ENCODE results near the gene IPO4.

DNA sequence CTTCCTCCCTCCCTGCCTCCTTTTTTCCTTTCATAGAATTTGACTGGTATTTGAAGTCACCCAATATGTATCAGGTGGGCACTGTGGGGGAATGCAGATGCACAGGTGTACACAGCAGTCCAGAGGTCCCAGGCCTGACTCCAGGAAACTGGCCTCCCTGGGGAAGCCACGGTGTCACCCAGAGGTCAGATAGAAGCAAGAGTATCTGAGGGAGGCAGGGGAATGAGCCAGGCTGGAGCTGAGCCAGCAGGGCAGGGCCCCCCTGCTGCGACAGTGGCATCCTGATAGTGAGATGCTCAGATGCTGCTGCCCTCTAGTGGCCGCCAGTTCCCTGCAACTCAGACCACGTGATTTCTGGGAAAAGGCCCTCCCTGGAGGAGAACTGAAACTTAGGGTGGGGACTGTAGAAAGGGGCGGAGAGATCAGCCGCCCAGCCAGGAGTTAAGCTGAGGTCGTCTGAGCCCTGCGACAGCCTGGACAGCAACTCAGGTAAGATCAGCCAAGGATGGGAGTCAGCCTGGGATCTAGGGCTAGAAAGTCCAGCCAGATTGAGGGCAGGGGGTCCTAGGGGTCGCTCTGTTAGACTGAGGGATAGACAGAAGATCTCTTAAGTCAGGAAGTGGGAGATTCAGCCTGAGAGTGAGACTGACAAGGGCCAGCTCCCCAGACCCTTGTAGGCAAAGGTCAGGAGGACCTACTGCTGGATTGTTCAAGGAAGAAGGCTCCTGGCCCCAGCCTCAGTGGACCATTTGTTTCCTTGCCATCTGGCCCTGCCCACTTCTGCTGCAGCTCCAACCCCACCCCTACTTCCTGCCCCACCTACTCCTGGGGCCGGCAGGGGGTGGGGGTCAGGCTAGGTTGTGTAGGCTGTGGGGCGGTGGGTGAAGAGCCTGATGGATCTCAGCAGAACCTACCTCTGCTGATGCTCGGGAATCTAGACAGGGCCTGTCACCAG is 27.5 kb downstream of the IPO4 start, which contains the start of gene IRF9:
- TF ChIP-seq CTCF (IDR thresholded peaks at IDR 0.05; ENCODE audit: low read depth, low read length, poor library complexity, severe bottlenecking) (peak; percentile 97), EZH2phosphoT487 (IDR thresholded peaks at IDR 0.05; ENCODE audit: borderline replicate concordance, low read length) (no peak)

All from DOHH2 (cell line).